ENCODE measurements around the gene PPP1R3C. TPM values are rescaled to one million over a fixed set of nuclear protein-coding genes. Genes with fewer than 3 reads are reported as not detected.

Gene PPP1R3C
- total and polyA plus RNA-seq, 5 donors from 2014 or later = not detected

DNA sequence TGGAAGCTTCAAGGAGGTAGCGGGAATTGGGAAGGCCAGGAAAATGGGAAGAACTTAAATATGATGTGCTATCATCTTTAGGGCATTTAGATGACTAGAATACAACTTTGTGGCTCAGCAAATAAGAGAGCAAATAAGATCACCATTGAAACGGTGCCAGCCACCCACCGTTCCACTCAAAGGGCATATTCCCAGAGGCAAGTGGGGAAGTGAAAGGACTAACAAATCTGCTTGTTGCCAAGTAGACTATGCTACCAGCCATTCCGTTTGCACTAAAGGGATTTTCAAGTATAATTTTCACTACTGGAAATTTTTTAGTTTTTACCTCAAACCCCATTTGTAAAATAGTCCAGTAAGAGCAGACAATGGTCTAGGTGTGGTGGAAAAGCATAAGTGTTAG is 4.0 kb upstream of the PPP1R3C start:
- Mint-ChIP-seq H3K27ac (no peak overlapping the region), H3K36me3 (no peaks in the 10 kb centered on the region), H3K9me3 (peaks cover 0 to 2% (median 0%) of the 10 kb centered on the region in 7 donors), H3K27me3 (peaks cover 44% of the 10 kb centered on the region), H3K4me1 (peaks cover 0 to 9% (median 3%) of the 10 kb centered on the region in 4 donors), H3K4me3 (no peak overlapping the region)
- no peaks in the 10 kb centered on the region for H3K9me3 ChIP-seq (ENCODE audit: control insufficient read depth in 2 of 2, low read length in 2 of 2)
- H3K27me3 ChIP-seq (ENCODE audit: control insufficient read depth, insufficient read depth, low read length) = peaks cover 24% of the 10 kb centered on the region
- H3K4me3 ChIP-seq (ENCODE audit: low read depth, low read length) = no peak overlapping the region
- no peak overlapping the region for H3K27ac ChIP-seq (ENCODE audit: insufficient read depth, low read length, poor library complexity, severe bottlenecking)
- H3K36me3 ChIP-seq (ENCODE audit: control insufficient read depth, insufficient read depth, low read length) = no peaks in the 10 kb centered on the region
- H3K4me1 ChIP-seq (ENCODE audit: control insufficient read depth, insufficient read depth, low read length, poor library complexity, severe bottlenecking) = peaks cover 9% of the 10 kb centered on the region
- ATAC-seq (ENCODE audit: low read depth in 2 of 2) = no peak
- no peak for DNase-seq

GRCh38 chr10:91635401-91636400 is 2.8 kb upstream of the PPP1R3C start:
- H3K27me3 Mint-ChIP-seq = peaks cover 53% of the 10 kb centered on the region
- Histone ChIP-seq H3K4me3 (ENCODE audit: low read depth, low read length) (no peak overlapping the region), H3K9me3 (ENCODE audit: control insufficient read depth in 2 of 2, low read length in 2 of 2) (no peaks in the 10 kb centered on the region), H3K27me3 (ENCODE audit: control insufficient read depth, insufficient read depth, low read length) (peaks cover 30% of the 10 kb centered on the region), H3K36me3 (ENCODE audit: control insufficient read depth, insufficient read depth, low read length) (no peaks in the 10 kb centered on the region), H3K4me1 (ENCODE audit: control insufficient read depth, insufficient read depth, low read length, poor library complexity, severe bottlenecking) (peaks cover 9% of the 10 kb centered on the region), H3K27ac (ENCODE audit: insufficient read depth, low read length, poor library complexity, severe bottlenecking) (no peak overlapping the region)
- peak; percentile 10 to 62 (median 35) for DNase-seq
- H3K4me1 Mint-ChIP-seq = peaks cover 0 to 9% (median 4%) of the 10 kb centered on the region in 4 donors
- H3K9me3 Mint-ChIP-seq = peaks cover 0 to 2% (median 0%) of the 10 kb centered on the region in 7 donors
- H3K4me3 Mint-ChIP-seq = no peak overlapping the region
- no peaks in the 10 kb centered on the region for H3K36me3 Mint-ChIP-seq
- peak in 1 of 2 donors; percentile 28 for ATAC-seq (ENCODE audit: low read depth in 2 of 2)
- H3K27ac Mint-ChIP-seq = no peak overlapping the region

- Mint-ChIP-seq H3K9me3 (peaks cover 0 to 5% (median 0%) of the 10 kb centered on the region in 7 donors), H3K4me1 (peaks cover 0 to 9% (median 4%) of the 10 kb centered on the region in 4 donors), H3K36me3 (no peaks in the 10 kb centered on the region), H3K4me3 (no peak overlapping the region), H3K27ac (no peak overlapping the region), H3K27me3 (peaks cover 60% of the 10 kb centered on the region)
- peaks cover 30% of the 10 kb centered on the region for H3K27me3 ChIP-seq (ENCODE audit: control insufficient read depth, insufficient read depth, low read length)
- DNase-seq (no peak), ATAC-seq (ENCODE audit: low read depth in 2 of 2) (no peak)
- no peak overlapping the region for H3K27ac ChIP-seq (ENCODE audit: insufficient read depth, low read length, poor library complexity, severe bottlenecking)
- peaks cover 9% of the 10 kb centered on the region for H3K4me1 ChIP-seq (ENCODE audit: control insufficient read depth, insufficient read depth, low read length, poor library complexity, severe bottlenecking)
- H3K9me3 ChIP-seq (ENCODE audit: control insufficient read depth in 2 of 2, low read length in 2 of 2) = no peaks in the 10 kb centered on the region
- H3K4me3 ChIP-seq (ENCODE audit: low read depth, low read length) = no peak overlapping the region
- H3K36me3 ChIP-seq (ENCODE audit: control insufficient read depth, insufficient read depth, low read length) = no peaks in the 10 kb centered on the region
Observed at GRCh38 chr10:91634898-91635297, 2.0 kb upstream of the PPP1R3C start.

DNA sequence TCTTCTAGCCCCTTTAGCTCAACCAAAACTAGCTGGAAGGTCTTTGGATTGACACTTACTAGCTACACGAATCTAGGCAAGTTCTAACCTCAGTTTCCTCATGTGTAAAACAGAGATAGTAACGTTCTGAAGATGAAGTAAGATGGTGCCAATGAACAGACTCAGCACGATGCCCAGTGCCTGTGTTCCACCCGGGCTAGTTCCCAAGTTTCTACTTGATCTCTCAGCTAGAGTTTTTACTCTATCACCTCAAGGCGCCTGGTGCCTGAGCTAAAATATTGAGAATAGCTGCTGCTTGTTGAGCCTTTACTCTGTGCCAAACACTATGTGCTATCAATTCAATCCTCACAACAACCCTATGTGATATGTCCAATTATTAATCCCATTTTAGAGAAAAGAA is 1.4 kb upstream of the PPP1R3C start:
- no peak for ATAC-seq (ENCODE audit: low read depth in 2 of 2)
- no peaks in the 10 kb centered on the region for H3K36me3 ChIP-seq (ENCODE audit: control insufficient read depth, insufficient read depth, low read length)

GRCh38 chr10:91630625-91631024 is 2.2 kb downstream of the PPP1R3C start:
- Histone ChIP-seq H3K4me1 (ENCODE audit: control insufficient read depth, insufficient read depth, low read length, poor library complexity, severe bottlenecking) (peaks cover 9% of the 10 kb centered on the region), H3K36me3 (ENCODE audit: control insufficient read depth, insufficient read depth, low read length) (no peaks in the 10 kb centered on the region), H3K9me3 (ENCODE audit: control insufficient read depth in 2 of 2, low read length in 2 of 2) (no peaks in the 10 kb centered on the region), H3K27me3 (ENCODE audit: control insufficient read depth, insufficient read depth, low read length) (peaks cover 20% of the 10 kb centered on the region), H3K4me3 (ENCODE audit: low read depth, low read length) (no peak overlapping the region), H3K27ac (ENCODE audit: insufficient read depth, low read length, poor library complexity, severe bottlenecking) (no peak overlapping the region)
- ATAC-seq (ENCODE audit: low read depth in 2 of 2) = no peak
- Mint-ChIP-seq H3K4me1 (peaks cover 0 to 9% (median 4%) of the 10 kb centered on the region in 4 donors), H3K27ac (no peak overlapping the region), H3K4me3 (no peak overlapping the region), H3K36me3 (no peaks in the 10 kb centered on the region), H3K27me3 (peaks cover 57% of the 10 kb centered on the region), H3K9me3 (peaks cover 0 to 5% (median 0%) of the 10 kb centered on the region in 7 donors)
- no peak for DNase-seq

More for the DNA sequence above, 1.4 kb upstream of the PPP1R3C start:
- no peak overlapping the region for H3K4me3 ChIP-seq (ENCODE audit: low read depth, low read length)
- no peak overlapping the region for H3K27ac ChIP-seq (ENCODE audit: insufficient read depth, low read length, poor library complexity, severe bottlenecking)
- peaks cover 0 to 9% (median 4%) of the 10 kb centered on the region in 4 donors for H3K4me1 Mint-ChIP-seq
- H3K4me1 ChIP-seq (ENCODE audit: control insufficient read depth, insufficient read depth, low read length, poor library complexity, severe bottlenecking) = peaks cover 9% of the 10 kb centered on the region
- peaks cover 0 to 5% (median 0%) of the 10 kb centered on the region in 7 donors for H3K9me3 Mint-ChIP-seq
- peaks cover 64% of the 10 kb centered on the region for H3K27me3 Mint-ChIP-seq
- DNase-seq = no peak
- H3K27ac Mint-ChIP-seq = no peak overlapping the region
- H3K36me3 Mint-ChIP-seq = no peaks in the 10 kb centered on the region
- no peaks in the 10 kb centered on the region for H3K9me3 ChIP-seq (ENCODE audit: control insufficient read depth in 2 of 2, low read length in 2 of 2)
- H3K27me3 ChIP-seq (ENCODE audit: control insufficient read depth, insufficient read depth, low read length) = peaks cover 30% of the 10 kb centered on the region
- H3K4me3 Mint-ChIP-seq = no peak overlapping the region

- Mint-ChIP-seq H3K27ac (no peak overlapping the region), H3K4me1 (peaks cover 0 to 9% (median 4%) of the 10 kb centered on the region in 4 donors), H3K27me3 (peaks cover 50% of the 10 kb centered on the region), H3K36me3 (no peaks in the 10 kb centered on the region), H3K4me3 (no peak overlapping the region), H3K9me3 (peaks cover 0 to 3% (median 0%) of the 10 kb centered on the region in 7 donors)
- DNase-seq = no peak
- Histone ChIP-seq H3K9me3 (ENCODE audit: control insufficient read depth in 2 of 2, low read length in 2 of 2) (no peaks in the 10 kb centered on the region), H3K36me3 (ENCODE audit: control insufficient read depth, insufficient read depth, low read length) (no peaks in the 10 kb centered on the region), H3K4me1 (ENCODE audit: control insufficient read depth, insufficient read depth, low read length, poor library complexity, severe bottlenecking) (peaks cover 9% of the 10 kb centered on the region), H3K4me3 (ENCODE audit: low read depth, low read length) (no peak overlapping the region), H3K27me3 (ENCODE audit: control insufficient read depth, insufficient read depth, low read length) (peaks cover 18% of the 10 kb centered on the region), H3K27ac (ENCODE audit: insufficient read depth, low read length, poor library complexity, severe bottlenecking) (no peak overlapping the region)
- ATAC-seq (ENCODE audit: low read depth in 2 of 2) = no peak
Observed at GRCh38 chr10:91629715-91630549, 2.9 kb downstream of the PPP1R3C start.

DNA sequence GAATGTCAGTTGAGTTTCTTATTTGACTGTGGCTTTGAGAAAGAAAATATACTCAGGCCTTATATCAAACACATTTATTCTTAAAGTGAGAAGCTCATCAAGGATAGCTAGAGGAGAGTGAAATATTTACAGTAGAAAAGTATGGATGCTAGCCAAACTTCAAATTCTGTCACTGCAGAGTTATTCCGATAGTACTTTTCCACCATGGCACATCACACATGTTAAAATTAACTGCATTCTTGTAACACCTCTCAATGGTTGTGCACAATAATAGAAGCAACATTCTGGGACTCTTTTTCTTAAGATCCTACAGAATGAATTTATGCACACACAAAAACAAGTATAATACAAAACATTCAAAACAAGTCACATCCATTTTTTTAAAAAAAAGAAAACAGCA is 4.5 kb downstream of the PPP1R3C start:
- Mint-ChIP-seq H3K4me1 (peaks cover 0 to 7% (median 2%) of the 10 kb centered on the region in 4 donors), H3K36me3 (no peaks in the 10 kb centered on the region), H3K27ac (no peak overlapping the region), H3K27me3 (peaks cover 38% of the 10 kb centered on the region), H3K4me3 (no peak overlapping the region), H3K9me3 (peaks cover 0 to 6% (median 1%) of the 10 kb centered on the region in 7 donors)
- no peak overlapping the region for H3K4me3 ChIP-seq (ENCODE audit: low read depth, low read length)
- ATAC-seq (ENCODE audit: low read depth in 2 of 2) = no peak
- H3K27me3 ChIP-seq (ENCODE audit: control insufficient read depth, insufficient read depth, low read length) = peaks cover 15% of the 10 kb centered on the region
- H3K27ac ChIP-seq (ENCODE audit: insufficient read depth, low read length, poor library complexity, severe bottlenecking) = no peak overlapping the region
- no peaks in the 10 kb centered on the region for H3K36me3 ChIP-seq (ENCODE audit: control insufficient read depth, insufficient read depth, low read length)
- no peaks in the 10 kb centered on the region for H3K9me3 ChIP-seq (ENCODE audit: control insufficient read depth in 2 of 2, low read length in 2 of 2)
- DNase-seq = no peak
- peaks cover 7% of the 10 kb centered on the region for H3K4me1 ChIP-seq (ENCODE audit: control insufficient read depth, insufficient read depth, low read length, poor library complexity, severe bottlenecking)
